Right lobe of liver (tissue), 6 donors: ENCODE measurements around the gene LTBP1. TPM values are rescaled to one million over a fixed set of nuclear protein-coding genes. Genes with fewer than 3 reads are reported as not detected.
A peak's percentile ranks its signal among the peaks of the same experiment; 100 is the strongest.

Experiments used
- ATAC-seq, 4 donors: fragments of 200-7000 bp; cut with Tn5 transposase; one replicate each; pipeline ENCODE4 v1.9.1; 2020; ENCODE audit warnings: mild to moderate bottlenecking in 4 of 4, moderate library complexity in 4 of 4
- DNase-seq, 3 donors: peaks; one replicate each; pipeline ENCODE4 v3.0.0-alpha.2; 2020
- H3K27ac ChIP-seq, 3 donors: fragments of 200-600 bp; one replicate each; pipeline ENCODE4 v1.8.0; 2022
- H3K27me3 ChIP-seq, 2 donors: fragments of 200-600 bp; one replicate each; pipeline ENCODE4 v1.8.0; 2022
- H3K36me3 ChIP-seq, 4 donors: fragments of 200-600 bp; sonication (generic) in 1 of 4; one replicate each; pipeline versions ENCODE4 v1.5.1 to v1.8.0; 2017 to 2022; ENCODE audit warnings: control low read depth in 1 of 4
- H3K4me1 ChIP-seq, 4 donors: fragments of 200-600 bp; sonication (generic) in 1 of 4; one replicate each; pipeline versions ENCODE4 v1.5.1 to v1.8.0; 2017 to 2022; ENCODE audit warnings: control low read depth in 1 of 4
- H3K4me3 ChIP-seq, 3 donors: fragments of 200-600 bp; one replicate each; pipeline ENCODE4 v1.8.0; 2022
- H3K9me3 ChIP-seq, 4 donors: fragments of 200-600 bp; sonication (generic) in 1 of 4; one replicate each; pipeline versions ENCODE4 v1.5.1 to v1.8.0; 2017 to 2022; ENCODE audit warnings: control low read depth in 1 of 4
- CTCF ChIP-seq, 4 donors: fragments of 200-600 bp in 3 of 4; fragments of 450-650 bp in 1 of 4; IDR thresholded peaks; one replicate each; pipeline versions ENCODE4 v1.5.1 to v1.8.0; 2016 to 2022; ENCODE audit warnings: antibody characterized with exemption in 4 of 4, mild to moderate bottlenecking in 2 of 4
- POLR2A ChIP-seq: fragments of 450-650 bp; IDR thresholded peaks from one replicate; pipeline ENCODE4 v1.6.1; 2017; ENCODE audit warnings: antibody characterized with exemption, mild to moderate bottlenecking
- WGBS: methylation state at CpG from one replicate; pipeline ENCODE4 v1.1.6; 2018; ENCODE audit warnings: low coverage, low lambda C conversion rate; ENCODE audit not compliant: insufficient coverage; ENCODE audit errors: missing lambda C conversion rate; 5-methylcytosine and 5-hydroxymethylcytosine counted together
- intact Hi-C, 2 donors: fragments of 100-400 bp; cut with DNase I; formaldehyde crosslinking; loops; one replicate each; pipeline versions ENCODE4 v1.11.2 to v1.14.1; 2022
- total RNA-seq, 6 experiments: library from RNA; depleted of rRNA in 2 of 6; stranded (reverse); fragments of >200 nt in 2 of 6; fragmentation: NEBNext Ultra II Directional in 3 of 6; extraction: Animal tissue kit (Norgen Biotek cat#: 25700) in 3 of 6; gene quantifications; one replicate each; pipeline versions ENCODE4 v1.1.0 to v1.2.4, GENCODE V29; 2016 to 2023
- donor health status: DM: no; HTN: yes; CAD: no.
- donor health status: DM: no; HTN: no; CAD: no.
- donor health status: DM: no; HTN: no; CAD: no.
- donor health status: DM: no; HTN: yes; CAD: no.
- donor health status: DM: no; HTN: yes; CAD: no.

LTBP1 gene
- total RNA-seq, 6 experiments from 2014 or later: 5.4 to 14.2 (median 9.1) TPM

DNA sequence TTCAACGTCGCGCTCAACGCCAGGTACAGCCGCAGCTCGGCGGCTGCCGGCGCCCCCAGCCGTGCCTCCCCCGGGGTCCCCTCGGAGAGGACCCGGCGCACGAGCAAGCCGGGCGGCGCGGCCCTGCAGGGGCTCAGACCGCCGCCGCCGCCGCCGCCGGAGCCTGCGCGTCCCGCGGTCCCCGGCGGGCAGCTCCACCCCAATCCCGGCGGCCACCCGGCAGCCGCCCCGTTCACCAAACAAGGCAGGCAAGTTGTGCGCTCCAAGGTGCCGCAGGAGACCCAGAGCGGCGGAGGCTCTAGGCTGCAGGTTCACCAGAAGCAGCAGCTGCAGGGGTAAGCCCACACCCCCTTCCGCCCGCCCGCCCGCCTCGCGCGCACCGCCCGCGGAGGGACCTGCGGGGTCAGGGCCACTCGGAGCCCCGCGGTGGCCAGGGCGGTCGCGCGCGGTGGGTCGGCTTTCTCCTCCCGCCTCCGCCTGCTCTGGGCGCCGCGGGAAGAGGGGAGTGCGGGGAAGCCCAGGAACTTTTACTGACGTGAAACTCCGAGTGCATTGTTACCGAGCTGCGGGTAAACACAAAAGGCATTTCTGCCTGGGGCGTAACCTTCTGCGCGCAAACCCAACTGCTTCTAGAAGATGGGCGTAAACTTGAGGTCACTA lies 861 bp downstream of the LTBP1 start:
- DNase-seq: peak in 2 of 3 donors; percentile 39 to 50
- Histone ChIP-seq H3K36me3 (no peaks in the 10 kb centered on the region), H3K9me3 (no peaks in the 10 kb centered on the region), H3K4me1 (no peaks in the 10 kb centered on the region), H3K27me3 (no peaks in the 10 kb centered on the region), H3K4me3 (peak overlapping the region; percentile 67 to 72 (median 69)), H3K27ac (peak overlapping the region in 1 of 3 donors; percentile 62)
- intact Hi-C loops: loop anchor here in 1 of 2 donors (10.0 kb wide), 1 partner anchor 173 kb away; no protein-coding TSS in a partner anchor
- 10% methylated on average over 4 of the region's 75 CpGs for WGBS
- peak; percentile 27 to 66 (median 46) for ATAC-seq
- TF ChIP-seq CTCF (IDR thresholded peaks at IDR 0.05): no peak
- TF ChIP-seq POLR2A: no peak

- H3K36me3 ChIP-seq: no peaks in the 10 kb centered on the region
- H3K27me3 ChIP-seq: no peaks in the 10 kb centered on the region
- peak overlapping the region in 2 of 3 donors; percentile 69 to 72 for H3K4me3 ChIP-seq
- 91% methylated on average over 3 of the region's 3 CpGs for WGBS
- TF ChIP-seq POLR2A (no peak), CTCF (IDR thresholded peaks at IDR 0.05) (no peak)
- ATAC-seq (no peak), DNase-seq (no peak)
- no peaks in the 10 kb centered on the region for H3K9me3 ChIP-seq
- no peak overlapping the region for H3K27ac ChIP-seq
- intact Hi-C loops: loop anchor here in 1 of 2 donors (10.0 kb wide), 1 partner anchor 173 kb away; no protein-coding TSS in a partner anchor
- H3K4me1 ChIP-seq: no peaks in the 10 kb centered on the region
Measured at GRCh38 chr2:32948266-32948665, 1.5 kb downstream of the LTBP1 start.

GRCh38 chr2:32949260-32949659 lies 2.5 kb downstream of the LTBP1 start:
- no peak for DNase-seq
- TF ChIP-seq POLR2A (no peak), CTCF (IDR thresholded peaks at IDR 0.05) (no peak)
- Histone ChIP-seq H3K4me1 (no peaks in the 10 kb centered on the region), H3K36me3 (no peaks in the 10 kb centered on the region), H3K9me3 (no peaks in the 10 kb centered on the region), H3K27me3 (no peaks in the 10 kb centered on the region), H3K27ac (no peak overlapping the region), H3K4me3 (no peak overlapping the region)
- ATAC-seq: no peak
- intact Hi-C loops: loop anchor here in 1 of 2 donors (10.0 kb wide), 1 partner anchor 174 kb away; no protein-coding TSS in a partner anchor
- 89% methylated on average over 3 of the region's 3 CpGs for WGBS

DNA sequence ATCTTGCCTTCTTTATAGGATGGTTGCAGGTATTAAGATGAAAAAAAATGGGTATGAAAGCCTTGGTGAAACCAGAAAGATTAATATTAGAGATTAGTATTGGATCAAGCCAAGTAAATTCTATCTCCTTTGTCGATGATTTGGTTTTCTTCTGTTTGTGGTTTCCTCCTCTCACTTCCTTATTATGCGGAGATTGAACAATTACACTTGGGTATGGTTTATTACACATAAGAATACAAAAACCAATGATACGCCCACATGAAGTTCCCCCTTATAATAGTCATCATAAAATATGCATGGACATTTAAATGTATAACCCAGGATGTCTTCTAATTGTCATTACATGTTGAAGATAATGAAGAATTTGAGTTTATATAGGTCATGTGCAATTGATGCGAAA lies 4.9 kb downstream of the LTBP1 start:
- no peak for ATAC-seq
- H3K27me3 ChIP-seq: no peaks in the 10 kb centered on the region
- H3K4me3 ChIP-seq: no peak overlapping the region
- DNase-seq: no peak
- TF ChIP-seq POLR2A: no peak
- no peak for TF ChIP-seq CTCF (IDR thresholded peaks at IDR 0.05)
- intact Hi-C loops: no loop called here
- WGBS: 70% methylated on average over 4 of the region's 4 CpGs
- no peaks in the 10 kb centered on the region for H3K9me3 ChIP-seq
- H3K27ac ChIP-seq: no peak overlapping the region
- no peaks in the 10 kb centered on the region for H3K4me1 ChIP-seq
- H3K36me3 ChIP-seq: no peaks in the 10 kb centered on the region
